WTC11 (cell line): ENCODE results near the gene ATF5. TPM values are rescaled to one million over a fixed set of nuclear protein-coding genes. Genes with fewer than 3 reads are reported as not detected.

Source experiments
- GRHL2 ChIP-seq: fragments of 250-450 bp; sonication (Bioruptor Pico); IDR thresholded peaks from 2 replicates; pipeline ENCODE4 v1.8.0; 2022; ENCODE audit warnings: mild to moderate bottlenecking, moderate library complexity; ENCODE audit not compliant: insufficient replicate concordance, severe bottlenecking
- GTF2I ChIP-seq: fragments of 250-450 bp; sonication (Bioruptor Pico); conservative IDR thresholded peaks from 2 replicates; pipeline ENCODE4 v1.4.0; 2021; ENCODE audit warnings: mild to moderate bottlenecking
- HMGA2 ChIP-seq: fragments of 250-450 bp; sonication (Bioruptor Pico); IDR thresholded peaks from 2 replicates; pipeline ENCODE4 v1.4.0; 2021; ENCODE audit warnings: mild to moderate bottlenecking, moderate library complexity
- IRF2 ChIP-seq: sonication (generic); formaldehyde crosslinking; IDR thresholded peaks from 2 replicates; pipeline ENCODE4 v1.8.0; 2022; ENCODE audit warnings: low read depth, missing genetic modification reagents, borderline replicate concordance
- NFE2L1 ChIP-seq: sonication (generic); formaldehyde crosslinking; IDR thresholded peaks from 2 replicates; pipeline ENCODE4 v1.8.1; 2023; ENCODE audit warnings: missing genetic modification reagents
- NR3C1 ChIP-seq: sonication (generic); formaldehyde crosslinking; conservative IDR thresholded peaks from 2 replicates; pipeline ENCODE4 v1.8.1; 2023; ENCODE audit warnings: low read depth, mild to moderate bottlenecking, missing genetic modification reagents
- OVOL2 ChIP-seq: fragments of 250-450 bp; sonication (Bioruptor Pico); IDR thresholded peaks from 2 replicates; pipeline ENCODE4 v1.9.0; 2021; ENCODE audit warnings: mild to moderate bottlenecking, borderline replicate concordance
- PRRX2 ChIP-seq: fragments of 250-450 bp; sonication (Bioruptor Pico); IDR thresholded peaks from 2 replicates; pipeline ENCODE4 v1.8.0; 2021; ENCODE audit warnings: mild to moderate bottlenecking
- RORB ChIP-seq: fragments of 250-450 bp; sonication (Bioruptor Pico); IDR thresholded peaks from 2 replicates; pipeline ENCODE4 v1.9.0; 2021; ENCODE audit warnings: mild to moderate bottlenecking
- TEAD1 ChIP-seq: sonication (generic); formaldehyde crosslinking; IDR thresholded peaks from 2 replicates; pipeline ENCODE4 v1.8.0; 2022; ENCODE audit warnings: mild to moderate bottlenecking, missing genetic modification reagents
- USF2 ChIP-seq: sonication (generic); formaldehyde crosslinking; IDR thresholded peaks from 2 replicates; pipeline ENCODE4 v1.8.1; 2023; ENCODE audit warnings: mild to moderate bottlenecking, missing genetic modification reagents, moderate library complexity
- ZNF219 ChIP-seq: sonication (generic); formaldehyde crosslinking; IDR thresholded peaks from 2 replicates; pipeline ENCODE4 v1.8.0; 2023; ENCODE audit warnings: missing genetic modification reagents, mild to moderate bottlenecking, borderline replicate concordance
- ZNF317 ChIP-seq: sonication (generic); formaldehyde crosslinking; IDR thresholded peaks from 2 replicates; pipeline ENCODE4 v1.8.1; 2023; ENCODE audit warnings: low read depth, mild to moderate bottlenecking, moderate library complexity, missing genetic modification reagents, borderline replicate concordance
- ZNF532 ChIP-seq: fragments of 250-450 bp; sonication (Bioruptor Pico); IDR thresholded peaks from 2 replicates; pipeline ENCODE4 v1.9.0; 2021; ENCODE audit warnings: mild to moderate bottlenecking, borderline replicate concordance
- total RNA-seq: library from RNA; stranded (reverse); gene quantifications from 3 replicates; pipeline ENCODE4 v1.2.3, GENCODE V29; 2021
- TF ChIP-seq, protein P1 (sequence below): sonication (generic); formaldehyde crosslinking; IDR thresholded peaks from 2 replicates; pipeline ENCODE4 v1.8.1; 2023; ENCODE audit warnings: mild to moderate bottlenecking, missing genetic modification reagents, borderline replicate concordance
- TF ChIP-seq, protein P2 (sequence below): sonication (generic); formaldehyde crosslinking; IDR thresholded peaks from 2 replicates; pipeline ENCODE4 v1.8.0; 2023; ENCODE audit warnings: missing genetic modification reagents
- TF ChIP-seq, protein P3 (sequence below): sonication (generic); formaldehyde crosslinking; conservative IDR thresholded peaks from 2 replicates; pipeline ENCODE4 v1.8.1; 2023; ENCODE audit warnings: mild to moderate bottlenecking, low read depth, missing genetic modification reagents, moderate library complexity
- TF ChIP-seq, protein P4 (sequence below): sonication (generic); formaldehyde crosslinking; IDR thresholded peaks from 2 replicates; pipeline ENCODE4 v1.8.0; 2023; ENCODE audit warnings: missing genetic modification reagents, mild to moderate bottlenecking, borderline replicate concordance

Gene ATF5
- total RNA-seq, 1 experiment from 2014 or later: 10.8 TPM

DNA sequence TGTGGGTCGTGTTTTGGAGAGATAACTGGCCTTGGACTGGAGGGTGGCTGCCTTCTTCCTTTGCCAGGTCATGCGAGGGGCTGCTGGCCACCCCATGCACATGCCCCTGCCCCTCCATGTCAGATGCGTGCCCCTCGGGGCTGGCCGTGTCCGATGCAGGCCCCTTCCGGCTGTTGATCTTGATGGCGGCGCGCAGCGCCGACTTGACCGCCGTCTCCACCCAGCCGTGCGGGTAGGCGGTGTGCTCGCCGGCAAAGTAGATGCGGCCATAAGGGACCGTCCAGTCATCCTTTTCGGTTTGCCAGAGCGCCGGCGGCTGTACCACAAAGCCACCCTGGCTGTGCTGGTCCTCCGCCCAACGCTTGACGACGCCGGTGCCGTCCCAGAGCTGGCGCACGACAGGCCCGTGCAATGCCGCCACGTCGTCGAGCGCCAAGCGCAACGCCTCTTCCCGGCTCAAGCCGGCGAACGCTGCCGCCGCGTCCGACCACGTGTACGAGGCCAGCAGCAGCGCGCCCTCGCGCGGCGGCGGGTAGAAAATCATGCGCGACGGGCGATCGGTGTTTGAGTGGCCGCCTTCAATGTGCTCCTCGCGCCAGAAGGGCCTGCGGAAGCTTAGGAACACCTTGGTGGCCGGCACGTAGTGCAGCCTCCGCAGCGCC, 39.2 kb upstream of the ATF5 start (continued):
- peak; percentile 100 for TF ChIP-seq TEAD1 (CRISPR knock-in tag)
- TF ChIP-seq RORB: no peak
- TF ChIP-seq, protein P1, sequence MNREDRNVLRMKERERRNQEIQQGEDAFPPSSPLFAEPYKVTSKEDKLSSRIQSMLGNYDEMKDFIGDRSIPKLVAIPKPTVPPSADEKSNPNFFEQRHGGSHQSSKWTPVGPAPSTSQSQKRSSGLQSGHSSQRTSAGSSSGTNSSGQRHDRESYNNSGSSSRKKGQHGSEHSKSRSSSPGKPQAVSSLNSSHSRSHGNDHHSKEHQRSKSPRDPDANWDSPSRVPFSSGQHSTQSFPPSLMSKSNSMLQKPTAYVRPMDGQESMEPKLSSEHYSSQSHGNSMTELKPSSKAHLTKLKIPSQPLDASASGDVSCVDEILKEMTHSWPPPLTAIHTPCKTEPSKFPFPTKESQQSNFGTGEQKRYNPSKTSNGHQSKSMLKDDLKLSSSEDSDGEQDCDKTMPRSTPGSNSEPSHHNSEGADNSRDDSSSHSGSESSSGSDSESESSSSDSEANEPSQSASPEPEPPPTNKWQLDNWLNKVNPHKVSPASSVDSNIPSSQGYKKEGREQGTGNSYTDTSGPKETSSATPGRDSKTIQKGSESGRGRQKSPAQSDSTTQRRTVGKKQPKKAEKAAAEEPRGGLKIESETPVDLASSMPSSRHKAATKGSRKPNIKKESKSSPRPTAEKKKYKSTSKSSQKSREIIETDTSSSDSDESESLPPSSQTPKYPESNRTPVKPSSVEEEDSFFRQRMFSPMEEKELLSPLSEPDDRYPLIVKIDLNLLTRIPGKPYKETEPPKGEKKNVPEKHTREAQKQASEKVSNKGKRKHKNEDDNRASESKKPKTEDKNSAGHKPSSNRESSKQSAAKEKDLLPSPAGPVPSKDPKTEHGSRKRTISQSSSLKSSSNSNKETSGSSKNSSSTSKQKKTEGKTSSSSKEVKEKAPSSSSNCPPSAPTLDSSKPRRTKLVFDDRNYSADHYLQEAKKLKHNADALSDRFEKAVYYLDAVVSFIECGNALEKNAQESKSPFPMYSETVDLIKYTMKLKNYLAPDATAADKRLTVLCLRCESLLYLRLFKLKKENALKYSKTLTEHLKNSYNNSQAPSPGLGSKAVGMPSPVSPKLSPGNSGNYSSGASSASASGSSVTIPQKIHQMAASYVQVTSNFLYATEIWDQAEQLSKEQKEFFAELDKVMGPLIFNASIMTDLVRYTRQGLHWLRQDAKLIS (CRISPR knock-in tag): peak; percentile 100
- peak; percentile 88 for TF ChIP-seq ZNF317
- TF ChIP-seq NR3C1 (CRISPR knock-in tag): peak; percentile 97
- no peak for TF ChIP-seq GTF2I (CRISPR knock-in tag)
- TF ChIP-seq GRHL2: no peak
- peak; percentile 96 for TF ChIP-seq IRF2 (CRISPR knock-in tag)
- no peak for TF ChIP-seq OVOL2
- peak; percentile 99 for TF ChIP-seq ZNF219 (CRISPR knock-in tag)
- no peak for TF ChIP-seq HMGA2 (CRISPR knock-in tag)
- peak; percentile 76; the same call in 1 of the 2 replicates for TF ChIP-seq ZNF532 (CRISPR knock-in tag)
- TF ChIP-seq, protein P2, sequence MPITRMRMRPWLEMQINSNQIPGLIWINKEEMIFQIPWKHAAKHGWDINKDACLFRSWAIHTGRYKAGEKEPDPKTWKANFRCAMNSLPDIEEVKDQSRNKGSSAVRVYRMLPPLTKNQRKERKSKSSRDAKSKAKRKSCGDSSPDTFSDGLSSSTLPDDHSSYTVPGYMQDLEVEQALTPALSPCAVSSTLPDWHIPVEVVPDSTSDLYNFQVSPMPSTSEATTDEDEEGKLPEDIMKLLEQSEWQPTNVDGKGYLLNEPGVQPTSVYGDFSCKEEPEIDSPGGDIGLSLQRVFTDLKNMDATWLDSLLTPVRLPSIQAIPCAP: peak; percentile 99
- peak; percentile 99 for TF ChIP-seq NFE2L1 (CRISPR knock-in tag)
- peak; percentile 85 for TF ChIP-seq USF2 (CRISPR knock-in tag)
- TF ChIP-seq, protein P3, sequence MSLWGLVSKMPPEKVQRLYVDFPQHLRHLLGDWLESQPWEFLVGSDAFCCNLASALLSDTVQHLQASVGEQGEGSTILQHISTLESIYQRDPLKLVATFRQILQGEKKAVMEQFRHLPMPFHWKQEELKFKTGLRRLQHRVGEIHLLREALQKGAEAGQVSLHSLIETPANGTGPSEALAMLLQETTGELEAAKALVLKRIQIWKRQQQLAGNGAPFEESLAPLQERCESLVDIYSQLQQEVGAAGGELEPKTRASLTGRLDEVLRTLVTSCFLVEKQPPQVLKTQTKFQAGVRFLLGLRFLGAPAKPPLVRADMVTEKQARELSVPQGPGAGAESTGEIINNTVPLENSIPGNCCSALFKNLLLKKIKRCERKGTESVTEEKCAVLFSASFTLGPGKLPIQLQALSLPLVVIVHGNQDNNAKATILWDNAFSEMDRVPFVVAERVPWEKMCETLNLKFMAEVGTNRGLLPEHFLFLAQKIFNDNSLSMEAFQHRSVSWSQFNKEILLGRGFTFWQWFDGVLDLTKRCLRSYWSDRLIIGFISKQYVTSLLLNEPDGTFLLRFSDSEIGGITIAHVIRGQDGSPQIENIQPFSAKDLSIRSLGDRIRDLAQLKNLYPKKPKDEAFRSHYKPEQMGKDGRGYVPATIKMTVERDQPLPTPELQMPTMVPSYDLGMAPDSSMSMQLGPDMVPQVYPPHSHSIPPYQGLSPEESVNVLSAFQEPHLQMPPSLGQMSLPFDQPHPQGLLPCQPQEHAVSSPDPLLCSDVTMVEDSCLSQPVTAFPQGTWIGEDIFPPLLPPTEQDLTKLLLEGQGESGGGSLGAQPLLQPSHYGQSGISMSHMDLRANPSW (CRISPR knock-in tag): no peak
- TF ChIP-seq, protein P4, sequence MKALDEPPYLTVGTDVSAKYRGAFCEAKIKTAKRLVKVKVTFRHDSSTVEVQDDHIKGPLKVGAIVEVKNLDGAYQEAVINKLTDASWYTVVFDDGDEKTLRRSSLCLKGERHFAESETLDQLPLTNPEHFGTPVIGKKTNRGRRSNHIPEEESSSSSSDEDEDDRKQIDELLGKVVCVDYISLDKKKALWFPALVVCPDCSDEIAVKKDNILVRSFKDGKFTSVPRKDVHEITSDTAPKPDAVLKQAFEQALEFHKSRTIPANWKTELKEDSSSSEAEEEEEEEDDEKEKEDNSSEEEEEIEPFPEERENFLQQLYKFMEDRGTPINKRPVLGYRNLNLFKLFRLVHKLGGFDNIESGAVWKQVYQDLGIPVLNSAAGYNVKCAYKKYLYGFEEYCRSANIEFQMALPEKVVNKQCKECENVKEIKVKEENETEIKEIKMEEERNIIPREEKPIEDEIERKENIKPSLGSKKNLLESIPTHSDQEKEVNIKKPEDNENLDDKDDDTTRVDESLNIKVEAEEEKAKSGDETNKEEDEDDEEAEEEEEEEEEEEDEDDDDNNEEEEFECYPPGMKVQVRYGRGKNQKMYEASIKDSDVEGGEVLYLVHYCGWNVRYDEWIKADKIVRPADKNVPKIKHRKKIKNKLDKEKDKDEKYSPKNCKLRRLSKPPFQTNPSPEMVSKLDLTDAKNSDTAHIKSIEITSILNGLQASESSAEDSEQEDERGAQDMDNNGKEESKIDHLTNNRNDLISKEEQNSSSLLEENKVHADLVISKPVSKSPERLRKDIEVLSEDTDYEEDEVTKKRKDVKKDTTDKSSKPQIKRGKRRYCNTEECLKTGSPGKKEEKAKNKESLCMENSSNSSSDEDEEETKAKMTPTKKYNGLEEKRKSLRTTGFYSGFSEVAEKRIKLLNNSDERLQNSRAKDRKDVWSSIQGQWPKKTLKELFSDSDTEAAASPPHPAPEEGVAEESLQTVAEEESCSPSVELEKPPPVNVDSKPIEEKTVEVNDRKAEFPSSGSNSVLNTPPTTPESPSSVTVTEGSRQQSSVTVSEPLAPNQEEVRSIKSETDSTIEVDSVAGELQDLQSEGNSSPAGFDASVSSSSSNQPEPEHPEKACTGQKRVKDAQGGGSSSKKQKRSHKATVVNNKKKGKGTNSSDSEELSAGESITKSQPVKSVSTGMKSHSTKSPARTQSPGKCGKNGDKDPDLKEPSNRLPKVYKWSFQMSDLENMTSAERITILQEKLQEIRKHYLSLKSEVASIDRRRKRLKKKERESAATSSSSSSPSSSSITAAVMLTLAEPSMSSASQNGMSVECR (CRISPR knock-in tag): peak; percentile 100
- TF ChIP-seq PRRX2 (CRISPR knock-in tag): no peak; the same call in 1 of the 2 replicates
